Activated gamma-delta T cell treated with anti-CD3 and anti-CD28 coated beads, Interleukin-2, amount 50 U/mL, for 16 hours (primary cell): ENCODE results near the gene TTLL13.
"Not testable (repeated sequence)": the region's sequence is repeated elsewhere in the genome, so short reads cannot be mapped to it uniquely, and the experiment has no call there.

Experiments used
- DNase-seq: peaks from one replicate; pipeline ENCODE4 v3.0.0-alpha.2; 2020; ENCODE audit warnings: low read depth

The TTLL13 gene

GRCh38 chr15:90234096-90234988, 15.0 kb upstream of the TTLL13 start, which contains the start of gene GDPGP1:
TSS of gene GDPGP1 (plus strand) at chr15:90234209. CDS start at chr15:90240909, 6,700 bp downstream.
- DNase-seq, result no peak

GRCh38 chr15:90239371-90239770, 10.0 kb upstream of the TTLL13 start:
- DNase-seq, result no peak

GRCh38 chr15:90240856-90241255, 8.5 kb upstream of the TTLL13 start:
- DNase-seq, result no peak

GRCh38 chr15:90241343-90242192, 7.8 kb upstream of the TTLL13 start:
- DNase-seq, result no peak

- no peak for DNase-seq
Measured at GRCh38 chr15:90243943-90244639, 5.3 kb upstream of the TTLL13 start.

GRCh38 chr15:90248789-90249202, 560 bp upstream of the TTLL13 start:
- DNase-seq, result no peak

GRCh38 chr15:90257776-90258175, 8.4 kb downstream of the TTLL13 start:
- no peak for DNase-seq

- DNase-seq, result no peak
Measured at GRCh38 chr15:90259524-90259923, 10.2 kb downstream of the TTLL13 start.

- not testable (repeated sequence) for DNase-seq
Measured at GRCh38 chr15:90260731-90261130, 11.4 kb downstream of the TTLL13 start.

- no peak for DNase-seq
Measured at GRCh38 chr15:90261811-90262210, 12.5 kb downstream of the TTLL13 start.

- DNase-seq, result no peak
Measured at GRCh38 chr15:90262426-90262825, 13.1 kb downstream of the TTLL13 start.

- no peak for DNase-seq
Measured at GRCh38 chr15:90264671-90265070, 15.3 kb downstream of the TTLL13 start.

- peak; percentile 89 for DNase-seq
Measured at GRCh38 chr15:90265271-90266060, 16.1 kb downstream of the TTLL13 start, which contains the start of gene NGRN. TSS of gene NGRN (plus strand) at chr15:90265672. CDS start at chr15:90265713, 41 bp downstream.

GRCh38 chr15:90266061-90266431, 16.7 kb downstream of the TTLL13 start:
- no peak for DNase-seq

- no peak for DNase-seq
Measured at GRCh38 chr15:90266485-90266884, 17.1 kb downstream of the TTLL13 start.

- DNase-seq, result no peak
Measured at GRCh38 chr15:90268415-90268814, 19.1 kb downstream of the TTLL13 start.

GRCh38 chr15:90270502-90271150, 21.3 kb downstream of the TTLL13 start:
- no peak for DNase-seq

GRCh38 chr15:90271459-90272166, 22.3 kb downstream of the TTLL13 start:
- DNase-seq, result no peak

GRCh38 chr15:90278467-90278866, 29.1 kb downstream of the TTLL13 start:
- DNase-seq, result not testable (repeated sequence)

- DNase-seq, result not testable (repeated sequence)
Measured at GRCh38 chr15:90280743-90281142, 31.4 kb downstream of the TTLL13 start.
